ENCODE measurements around the gene PERP. TPM values are rescaled to one million over a fixed set of nuclear protein-coding genes. Genes with fewer than 3 reads are reported as not detected.

Gene PERP
- total and polyA plus RNA-seq, 2 of the 4 experiments (the other 2 are of a cell fraction): 7.7 to 21.4 TPM

Other genes starting within 250 kb of the PERP start
- gene TNFAIP3, start 240.2 kb downstream of the PERP start, total RNA-seq (2012; rRNA removed): 4.4 and 5.0 TPM in 2 replicates
- gene TNFAIP3, start 240.2 kb downstream of the PERP start, polyA plus RNA-seq (2012; rRNA removed): 12.6 and 14.2 TPM in 2 replicates
- gene ARFGEF3, start 54.5 kb upstream of the PERP start, total RNA-seq (2012; rRNA removed): under 0.01 TPM in 2 replicates
- gene ARFGEF3, start 54.5 kb upstream of the PERP start, polyA plus RNA-seq (2012; rRNA removed): 0.01 and 0.02 TPM in 2 replicates
- gene PBOV1, start 111.1 kb upstream of the PERP start, total RNA-seq (2012; rRNA removed): not detected in 2 replicates
- not detected in 2 replicates for gene PBOV1, start 111.1 kb upstream of the PERP start, polyA plus RNA-seq (2012; rRNA removed)